NK-92 (cell line): ENCODE measurements around the gene BICDL1.

Experiments used
- DNase-seq: peaks from one replicate; lab custom pipeline; 2025; ENCODE audit not compliant: unreplicated experiment; lab: John Stamatoyannopoulos, UW

BICDL1 gene

DNA sequence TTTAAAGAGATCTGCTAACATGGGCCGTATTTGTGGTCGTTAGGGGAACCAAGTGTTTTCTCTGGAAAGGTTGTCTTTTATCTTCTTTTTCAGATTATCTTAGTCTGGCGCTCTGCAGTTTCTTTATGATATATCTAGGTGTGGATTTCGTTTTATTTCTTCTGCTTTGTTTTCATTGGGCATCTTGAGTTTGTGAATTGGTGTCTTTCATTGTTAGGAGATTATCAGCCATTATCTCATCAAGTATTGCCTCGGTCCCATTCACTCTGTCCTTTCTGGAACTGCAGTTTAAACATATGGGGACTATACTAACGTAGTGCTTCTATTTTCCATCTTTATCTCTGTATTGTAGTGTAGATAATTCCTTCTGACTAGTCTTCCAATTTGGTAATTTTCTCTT is 60.4 kb downstream of the BICDL1 start:
- DNase-seq, result no peak

DNA sequence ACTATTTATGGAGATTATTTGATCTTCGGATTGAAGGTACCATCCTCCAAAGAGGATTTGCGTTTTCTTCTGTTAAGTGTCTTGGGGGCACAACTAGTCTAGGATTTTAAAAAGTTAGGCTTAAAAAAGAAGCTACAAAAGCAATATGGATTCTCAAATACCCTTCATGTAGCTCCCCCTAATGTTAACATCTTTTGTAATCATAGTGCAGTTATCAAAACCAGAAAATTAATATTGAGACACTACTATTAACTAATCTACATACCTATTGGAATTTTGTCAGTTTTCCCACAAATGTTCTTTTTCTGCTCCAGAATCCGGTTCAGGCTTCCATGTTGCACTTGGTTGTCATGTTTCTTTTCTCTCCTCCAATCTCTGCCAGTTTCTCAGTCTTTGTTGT is 62.5 kb downstream of the BICDL1 start:
- no peak for DNase-seq

DNA sequence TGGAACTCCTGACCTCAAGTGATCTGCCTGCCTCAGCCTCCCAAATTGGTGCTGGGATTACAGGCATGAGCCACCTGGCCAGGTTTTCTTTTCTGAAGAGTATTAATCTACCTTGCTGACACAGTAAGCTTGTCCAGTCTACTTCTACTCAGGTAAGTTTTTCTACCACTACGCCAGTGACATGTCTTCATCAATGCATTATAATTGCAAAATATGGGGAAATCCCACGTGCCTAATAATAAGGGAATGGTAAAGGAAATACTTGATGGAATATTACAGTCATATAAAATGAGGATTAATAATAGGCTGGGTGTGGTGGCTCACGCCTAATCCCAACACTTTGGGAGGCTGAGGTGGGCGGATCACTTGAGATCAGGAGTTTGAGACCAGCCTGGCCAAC is 65.3 kb downstream of the BICDL1 start:
- no peak for DNase-seq

DNA sequence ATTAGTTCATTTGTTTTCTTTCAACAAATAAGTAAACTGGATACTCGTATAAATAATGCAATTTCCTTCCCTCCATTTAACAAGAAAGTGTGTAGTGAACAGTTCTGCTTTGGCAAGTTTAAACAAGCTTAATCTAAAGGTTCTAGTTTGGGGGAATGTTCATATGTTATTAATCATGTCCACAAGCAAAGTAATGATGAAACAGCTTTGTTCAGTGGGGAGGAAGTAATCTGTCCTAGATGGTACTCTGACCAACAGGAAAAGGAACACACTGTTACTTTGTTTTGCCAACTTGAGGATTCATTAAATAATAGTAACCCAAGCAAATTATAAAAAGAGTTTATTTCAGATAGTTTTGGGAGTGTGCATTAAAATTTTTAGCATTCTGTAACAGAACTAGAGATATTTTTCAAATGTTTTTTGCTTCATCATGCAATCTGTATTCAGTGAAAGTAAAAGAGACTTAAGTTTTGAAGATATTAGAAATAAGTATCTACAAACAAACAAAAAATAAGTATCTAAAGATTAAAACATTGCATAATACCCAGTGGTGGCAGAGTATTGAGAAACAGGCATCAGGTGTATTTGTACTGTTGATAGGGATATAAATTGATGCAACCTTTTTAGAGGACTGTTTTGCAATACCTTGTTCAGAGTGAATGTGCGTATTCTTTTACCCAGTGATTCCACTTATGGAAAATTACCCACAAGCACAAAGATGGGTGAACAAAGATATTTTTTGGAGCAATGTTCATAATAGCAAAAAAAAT is 66.4 kb downstream of the BICDL1 start:
- no peak for DNase-seq

DNA sequence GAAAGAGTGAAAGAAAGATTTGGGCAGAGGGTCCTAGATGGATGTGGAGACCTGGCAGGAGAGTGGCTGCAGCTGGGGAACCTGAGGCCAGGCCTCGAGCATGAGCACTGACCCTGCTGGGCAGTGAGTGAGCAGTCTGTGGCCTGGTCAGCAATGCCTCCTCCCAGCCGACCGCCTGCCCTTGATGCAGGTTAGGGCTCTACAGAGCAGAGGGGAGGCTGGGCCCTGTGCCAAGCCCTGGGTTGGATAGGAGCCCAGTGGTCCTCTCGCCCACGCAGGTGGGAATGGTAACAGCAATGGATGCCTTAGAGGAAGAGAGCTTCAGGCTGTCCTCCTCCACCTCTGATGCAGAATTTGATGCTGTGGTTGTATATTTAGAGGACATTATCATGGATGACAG is 67.7 kb downstream of the BICDL1 start:
- no peak for DNase-seq

DNA sequence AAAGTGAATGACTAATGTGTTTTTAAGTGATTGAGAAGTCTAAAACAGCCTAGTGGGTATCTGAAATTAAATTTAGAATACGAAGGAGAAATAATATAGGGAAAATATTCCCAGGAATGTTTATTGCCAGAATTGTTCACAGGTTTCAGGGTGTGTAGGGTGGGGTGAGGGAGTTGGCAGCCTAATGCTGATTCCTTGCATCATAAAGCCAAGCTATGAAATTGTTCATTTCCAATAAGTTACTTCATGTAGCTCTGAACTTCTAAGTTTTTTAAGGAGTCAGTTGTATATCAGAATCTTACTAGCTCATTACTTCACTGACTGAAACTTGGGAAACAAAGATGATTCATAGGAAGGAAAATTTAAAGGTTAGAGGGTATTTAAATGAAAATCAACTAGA is 71.2 kb downstream of the BICDL1 start:
- DNase-seq, result no peak

DNA sequence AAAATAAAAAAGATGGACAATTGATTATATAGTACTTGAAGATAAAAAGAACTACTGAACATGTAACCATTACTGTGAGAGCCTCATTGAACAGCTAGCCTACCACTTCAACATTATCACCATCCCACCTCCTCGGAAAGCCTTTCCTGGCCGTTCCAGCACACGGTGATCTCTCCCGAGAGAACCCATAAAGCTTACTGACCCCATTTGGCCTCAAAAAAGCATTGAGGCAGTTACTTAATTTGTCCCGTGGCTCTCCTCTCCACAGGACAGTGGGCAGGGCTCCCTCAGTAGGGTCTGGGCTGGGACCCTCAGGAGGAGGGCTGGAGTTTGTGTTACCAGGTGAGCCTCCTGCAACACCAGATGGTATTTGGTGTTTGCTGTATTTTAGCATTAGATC is 71.7 kb downstream of the BICDL1 start:
- DNase-seq, result no peak

DNA sequence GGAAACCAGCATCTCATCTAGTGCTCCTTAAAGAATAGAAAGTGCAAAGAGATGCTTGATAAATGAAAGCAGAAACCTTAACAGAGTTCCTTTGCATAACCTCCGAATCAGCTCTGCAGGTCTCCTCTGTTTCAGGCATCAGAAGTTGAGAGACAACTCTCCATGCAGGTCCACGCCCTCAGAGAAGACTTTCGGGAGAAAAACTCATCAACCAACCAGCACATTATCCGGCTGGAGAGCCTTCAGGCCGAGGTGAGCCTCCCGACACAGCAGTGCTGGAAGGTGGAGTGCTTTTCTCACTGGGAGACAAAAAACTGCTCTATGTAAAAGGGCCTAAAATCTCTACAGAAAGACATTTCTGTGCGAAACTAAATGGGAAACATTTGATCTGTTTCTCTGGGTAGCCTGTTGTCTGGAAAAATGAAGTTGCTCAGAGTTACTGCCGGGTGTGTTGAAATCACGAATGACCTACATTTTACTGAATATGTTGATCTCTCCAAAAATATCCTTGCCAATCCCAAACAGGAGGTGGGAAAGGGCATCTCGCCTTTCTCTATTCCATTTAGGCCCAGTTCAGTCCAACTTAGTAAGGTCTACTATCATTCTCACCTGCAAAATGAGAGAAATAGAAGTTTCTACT is 72.7 kb downstream of the BICDL1 start:
- DNase-seq, result no peak

DNA sequence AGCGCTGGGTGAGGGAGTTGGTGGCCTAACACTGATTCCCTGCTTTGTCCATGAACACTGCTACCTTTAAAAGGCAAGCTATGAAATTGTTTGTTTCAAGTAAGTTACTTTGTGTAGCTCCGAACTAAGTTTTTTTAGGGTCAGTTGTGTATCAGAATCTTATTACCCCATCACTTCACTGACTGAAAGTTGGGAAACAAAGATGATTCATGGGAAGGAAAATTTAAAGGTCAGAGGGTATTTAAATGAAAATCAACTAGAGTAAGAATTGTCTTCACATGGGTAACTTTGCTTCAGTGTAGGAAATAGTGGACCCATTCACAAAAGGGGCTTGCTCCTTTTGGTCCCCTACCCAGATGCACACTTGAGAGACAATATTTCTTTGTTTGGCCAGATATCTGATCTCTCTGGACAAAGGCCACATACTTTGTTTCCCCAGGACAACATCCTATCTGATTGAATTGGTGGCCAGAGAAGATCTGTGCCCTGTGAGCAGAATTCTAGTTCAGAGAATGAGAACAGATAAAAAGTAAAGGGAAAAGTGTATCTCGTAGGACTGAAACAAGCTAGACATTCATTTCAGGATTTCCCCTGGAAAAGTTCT is 74.0 kb downstream of the BICDL1 start:
- DNase-seq, result no peak

DNA sequence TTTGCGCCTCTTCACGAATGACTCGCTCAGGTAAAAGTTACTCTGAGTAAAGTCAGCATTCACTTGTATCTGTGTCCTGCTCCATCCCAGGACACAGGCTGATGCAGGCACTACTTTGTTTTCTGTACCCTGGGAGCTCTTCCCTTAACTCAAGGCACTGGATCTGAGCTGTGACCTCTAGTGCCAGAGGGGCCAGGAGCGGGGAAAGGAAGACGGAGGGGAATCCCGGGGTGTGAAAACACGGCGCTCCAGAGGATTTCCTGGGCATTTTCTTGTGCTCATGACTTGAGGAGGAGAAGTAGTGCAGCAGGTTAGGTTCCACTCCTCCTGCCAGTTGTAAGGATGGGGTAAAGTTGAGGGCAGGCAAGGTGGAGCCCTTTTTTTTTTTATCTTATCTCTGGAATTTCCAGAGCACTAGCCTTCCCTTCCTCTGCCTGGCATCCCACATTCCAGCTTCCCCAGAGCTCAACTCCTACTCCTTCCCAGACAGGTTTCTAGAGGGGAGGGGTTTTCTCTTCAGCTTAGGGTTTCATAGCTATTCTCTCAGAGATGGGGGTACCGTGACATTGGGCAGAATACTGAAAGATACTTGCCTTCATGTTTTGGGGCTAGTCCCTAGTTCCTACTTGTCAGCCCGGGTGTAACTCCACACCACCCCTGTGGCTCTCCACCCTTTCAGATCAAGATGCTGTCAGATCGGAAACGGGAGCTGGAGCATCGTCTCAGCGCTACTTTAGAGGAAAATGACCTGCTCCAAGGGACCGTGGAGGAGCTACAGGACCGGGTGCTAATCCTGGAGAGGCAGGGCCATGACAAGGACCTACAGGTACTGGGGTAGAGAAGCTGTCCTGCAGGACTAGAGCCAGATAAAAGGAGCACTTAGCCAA is 75.3 kb downstream of the BICDL1 start:
- DNase-seq, result no peak

DNA sequence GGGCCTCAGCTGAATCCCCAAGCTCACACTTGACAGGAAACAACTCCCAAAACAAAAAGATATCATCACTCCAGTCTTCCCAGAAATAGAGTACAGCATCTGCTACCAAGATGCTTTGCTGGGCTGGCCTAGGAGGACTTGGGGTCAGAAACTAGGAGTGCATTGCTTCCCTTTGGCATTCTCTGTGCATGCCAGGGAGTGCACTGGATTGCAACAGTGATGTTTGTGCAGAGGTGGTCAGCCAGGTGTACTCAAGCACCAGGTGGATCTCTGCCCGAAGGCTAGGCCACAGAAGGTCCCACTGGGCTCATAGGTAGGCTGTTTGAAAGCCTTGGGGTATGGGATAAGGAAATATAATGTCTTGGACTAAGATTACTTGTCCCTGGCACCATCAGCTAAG is 76.4 kb downstream of the BICDL1 start:
- DNase-seq, result no peak

DNA sequence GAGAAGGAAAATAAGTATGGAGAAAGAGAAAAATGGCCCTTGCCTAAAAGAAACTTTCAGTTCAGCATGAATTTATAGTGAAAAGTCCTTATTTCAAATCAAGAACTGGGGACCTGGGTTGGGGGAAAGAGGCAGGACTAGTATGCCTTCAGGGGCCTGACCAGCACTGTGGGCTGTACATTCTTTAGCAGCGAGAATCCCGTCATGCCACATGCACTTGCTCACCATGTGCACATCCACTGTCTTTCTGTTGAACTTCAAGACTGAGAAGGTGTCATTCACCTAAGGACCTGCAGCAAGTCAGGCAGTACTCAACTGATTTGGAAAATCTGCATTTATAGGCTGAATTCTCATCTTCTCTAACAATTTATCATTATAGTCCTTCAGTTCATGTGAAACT is 77.3 kb downstream of the BICDL1 start:
- DNase-seq, result no peak

DNA sequence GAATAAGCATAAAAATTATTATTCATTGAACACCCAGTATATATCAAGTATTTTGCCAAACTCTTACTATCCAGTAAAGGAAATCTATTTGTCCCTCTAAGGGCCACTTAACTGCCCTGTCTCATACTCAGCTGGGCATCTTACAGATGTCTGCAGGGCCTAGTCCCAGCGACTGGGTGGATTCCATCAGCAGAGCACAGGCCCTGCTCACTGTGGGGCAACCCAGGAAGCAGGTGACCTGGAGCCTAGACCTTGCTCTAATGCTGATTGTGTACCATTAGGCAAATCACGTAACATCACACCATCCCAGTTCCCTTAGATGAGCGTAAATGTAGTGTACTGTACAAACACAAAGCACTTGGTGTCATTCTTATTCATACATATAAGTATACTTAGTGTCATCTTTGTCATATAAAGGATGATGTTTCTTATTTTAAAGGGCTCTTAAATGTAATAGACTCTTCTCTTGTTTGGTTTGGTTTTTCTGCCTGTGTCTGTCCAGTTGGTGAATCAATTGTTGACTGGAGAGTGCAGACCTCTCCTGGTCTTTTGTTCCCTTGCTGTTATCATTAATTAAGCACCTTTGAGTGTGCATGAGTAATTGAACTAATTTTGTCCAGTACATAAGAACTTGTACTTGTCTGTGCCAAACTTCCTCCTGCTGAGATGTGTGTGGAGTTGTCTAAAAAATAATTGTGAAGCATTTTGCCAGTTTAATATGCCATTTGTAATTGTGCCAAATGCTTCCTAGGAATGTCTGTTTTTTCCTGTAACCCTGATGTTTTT is 78.2 kb downstream of the BICDL1 start:
- DNase-seq, result no peak

DNA sequence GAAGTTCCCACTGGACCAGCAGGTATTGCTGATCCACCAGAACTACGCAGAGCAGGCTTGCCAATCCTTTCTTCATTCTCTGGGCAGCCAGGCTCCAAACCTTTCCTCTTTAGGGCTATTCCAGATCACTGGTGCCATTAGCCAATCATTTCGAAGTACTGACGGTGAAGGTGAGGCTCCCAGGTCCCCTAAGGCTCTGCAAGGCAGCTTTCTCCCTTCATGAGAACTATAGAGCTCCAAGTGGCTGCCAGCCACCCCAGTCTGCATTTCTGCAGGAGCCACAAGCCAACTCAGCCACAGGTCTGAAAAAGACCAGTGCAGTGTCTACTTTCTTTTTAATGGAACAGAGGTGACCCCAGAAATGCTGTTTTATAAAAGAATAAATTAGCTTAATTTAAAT is 78.9 kb downstream of the BICDL1 start:
- DNase-seq, result no peak

DNA sequence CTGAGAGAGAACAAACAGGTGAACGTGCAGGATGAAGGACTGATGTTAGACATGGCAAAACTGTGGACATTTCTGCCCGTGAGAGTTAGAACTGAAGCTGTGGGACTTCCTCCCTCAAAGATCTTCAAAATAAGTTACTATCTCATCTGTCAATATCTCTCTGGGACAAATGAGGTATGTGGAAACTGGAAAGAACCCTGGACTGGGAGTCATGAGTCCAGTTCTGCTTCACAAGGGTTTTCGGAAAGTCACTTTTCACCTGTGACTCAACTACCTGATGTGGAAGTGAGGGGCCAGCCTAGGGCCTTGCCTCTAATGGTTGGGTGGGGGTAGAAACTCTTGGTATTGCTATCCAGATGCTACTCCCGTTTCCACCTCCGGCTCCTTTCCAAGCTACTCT is 80.2 kb downstream of the BICDL1 start:
- DNase-seq, result no peak

DNA sequence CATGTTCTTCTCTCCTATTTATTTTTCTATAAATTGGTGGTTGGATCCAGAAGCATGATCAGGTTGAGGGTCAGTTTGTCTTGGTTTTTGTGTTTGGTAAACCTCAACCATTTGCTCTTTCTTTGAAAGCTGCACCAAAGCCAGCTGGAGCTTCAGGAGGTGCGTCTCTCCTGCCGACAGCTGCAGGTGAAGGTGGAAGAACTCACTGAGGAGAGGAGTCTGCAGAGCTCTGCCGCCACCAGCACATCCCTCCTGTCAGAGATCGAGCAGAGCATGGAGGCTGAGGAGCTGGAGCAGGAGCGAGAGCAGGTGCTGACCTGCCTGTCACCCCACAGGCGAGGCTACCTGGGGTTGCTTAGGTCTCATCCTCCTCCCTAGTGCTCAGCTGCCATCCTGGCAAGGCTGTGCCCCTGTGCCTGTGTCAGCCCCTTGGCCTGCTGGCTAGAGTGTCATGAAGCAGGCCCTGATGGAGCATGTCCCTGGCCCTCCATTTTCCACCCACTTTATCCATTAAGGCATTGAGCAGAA is 82.5 kb downstream of the BICDL1 start:
- DNase-seq, result no peak

DNA sequence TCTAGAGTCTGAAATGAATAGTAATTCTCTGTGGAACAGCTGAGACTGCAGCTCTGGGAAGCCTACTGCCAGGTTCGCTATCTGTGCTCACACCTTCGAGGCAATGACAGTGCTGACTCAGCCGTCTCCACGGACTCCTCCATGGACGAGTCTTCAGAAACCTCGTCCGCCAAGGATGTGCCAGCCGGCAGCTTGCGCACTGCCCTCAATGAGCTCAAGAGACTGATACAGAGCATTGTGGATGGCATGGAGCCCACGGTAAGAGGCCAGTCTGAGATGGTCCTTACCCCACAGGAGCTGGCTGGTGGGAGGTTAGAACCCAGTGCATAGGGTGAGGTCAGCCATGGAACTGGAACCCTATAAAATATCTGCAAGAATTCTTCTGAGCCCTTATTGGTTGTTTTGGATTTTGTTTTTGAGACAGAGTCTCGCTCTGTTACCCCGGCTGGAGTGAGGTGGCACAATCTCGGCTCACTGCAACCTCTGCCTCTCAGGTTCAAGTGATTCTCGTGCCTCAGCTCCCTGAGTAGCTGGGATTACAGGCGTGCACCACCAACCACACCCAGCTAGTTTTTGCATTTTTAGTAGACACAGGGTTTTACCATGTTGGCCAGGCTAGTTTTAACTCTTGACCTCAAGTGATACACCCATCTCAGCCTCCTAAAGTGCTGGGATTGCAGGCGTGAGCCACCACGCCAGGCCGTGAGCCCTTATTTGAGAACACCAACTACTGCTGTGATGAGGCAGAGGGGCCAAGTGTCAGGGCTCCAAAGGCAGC is 83.6 kb downstream of the BICDL1 start:
- DNase-seq, result no peak

DNA sequence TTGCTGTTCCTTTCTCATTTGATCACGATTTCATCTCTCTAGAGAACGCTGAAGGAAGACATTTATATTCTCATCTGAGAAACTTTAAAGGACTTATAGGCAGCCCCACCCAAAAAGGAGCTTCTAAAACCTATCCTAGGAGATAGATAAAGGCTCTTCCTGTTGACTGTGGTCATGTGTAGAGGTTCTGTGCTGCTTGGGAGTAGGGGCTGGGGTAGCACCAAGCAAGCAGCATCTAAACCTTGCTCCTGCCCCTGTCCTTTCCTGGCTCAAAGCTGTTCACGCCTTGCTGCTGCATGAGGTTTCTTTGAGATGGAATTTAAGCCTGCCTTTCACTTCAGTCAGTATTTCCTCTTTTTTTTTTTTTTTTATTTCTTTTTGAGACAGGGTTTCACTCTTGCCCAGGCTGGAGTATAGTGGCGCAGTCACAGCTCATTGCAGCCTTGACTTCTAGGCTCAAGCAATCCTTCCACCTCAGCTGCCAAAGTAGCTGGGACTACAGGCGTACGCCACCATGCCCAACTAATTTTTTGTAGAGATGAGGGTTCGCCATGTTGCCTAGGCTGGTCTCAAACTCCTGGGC is 86.1 kb downstream of the BICDL1 start:
- no peak for DNase-seq

DNA sequence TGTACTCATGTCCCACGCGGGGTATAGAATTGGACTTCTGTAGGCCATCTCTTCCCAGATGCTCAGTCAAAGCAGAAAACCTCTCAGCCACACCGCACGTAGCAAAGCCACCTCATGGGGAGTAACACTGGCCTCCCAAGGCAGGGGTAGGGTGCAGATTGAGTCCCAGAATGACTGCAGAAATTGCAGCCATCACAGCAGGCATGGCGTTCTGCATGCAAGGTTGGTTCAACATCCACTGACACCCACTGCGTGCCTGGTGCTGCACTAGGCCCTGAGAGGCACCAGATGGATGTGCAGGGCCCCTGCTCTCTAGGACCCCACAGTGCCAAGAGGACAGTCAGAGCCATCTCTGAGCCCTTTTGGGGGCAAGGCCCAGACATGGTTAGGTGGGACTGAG is 87.6 kb downstream of the BICDL1 start:
- no peak for DNase-seq
